HUES64 (cell line): Measurements from ENCODE around the gene KCTD13.
A peak's percentile ranks its signal among the peaks of the same experiment; 100 is the strongest.
"Not testable (repeated sequence)": the region's sequence is repeated elsewhere in the genome, so short reads cannot be mapped to it uniquely, and the experiment has no call there.

Source experiments
- H3K27ac ChIP-seq: 2 replicates; pipeline ENCODE4 v1.7.0; 2013; ENCODE audit warnings: low read depth, low read length, inconsistent platforms
- H3K27me3 ChIP-seq: 2 replicates; pipeline ENCODE4 v1.6.1; 2013; ENCODE audit warnings: mild to moderate bottlenecking, low read length; ENCODE audit not compliant: insufficient read depth
- H3K36me3 ChIP-seq: 2 replicates; pipeline ENCODE4 v1.6.1; 2013; ENCODE audit warnings: mild to moderate bottlenecking, low read length; ENCODE audit not compliant: insufficient read depth
- H3K4me1 ChIP-seq: 2 replicates; pipeline ENCODE4 v1.6.1; 2013; ENCODE audit warnings: mild to moderate bottlenecking, low read length, moderate library complexity; ENCODE audit not compliant: insufficient read depth
- H3K4me3 ChIP-seq: 2 replicates; pipeline ENCODE4 v1.5.1; 2013; ENCODE audit warnings: mild to moderate bottlenecking, low read length, moderate library complexity
- H3K9ac ChIP-seq: 2 replicates; pipeline ENCODE4 v1.6.1; 2013; ENCODE audit warnings: mild to moderate bottlenecking, low read depth, low read length
- H3K9me3 ChIP-seq: 2 replicates; pipeline ENCODE4 v1.6.1; 2013; ENCODE audit warnings: low read depth, low read length; ENCODE audit not compliant: insufficient read depth
- WGBS: fragments of 150-250, 120-280 bp; methylation state at CpG from one replicate; pipeline ENCODE4 v1.1.7; 2013; ENCODE audit warnings: missing lambda C conversion rate; 5-methylcytosine and 5-hydroxymethylcytosine counted together

Gene KCTD13

GRCh38 chr16:29877266-29877961, 48.6 kb downstream of the KCTD13 start:
- Histone ChIP-seq H3K36me3 (peaks cover 5% of the 10 kb centered on the region), H3K9me3 (no peaks in the 10 kb centered on the region), H3K4me3 (peak overlapping the region; percentile 57), H3K4me1 (peaks cover 4% of the 10 kb centered on the region; the same call in 1 of the 2 replicates), H3K27ac (no peak overlapping the region), H3K27me3 (peaks cover 9% of the 10 kb centered on the region), H3K9ac (peak overlapping the region; percentile 46; the same call in 1 of the 2 replicates)
- 46% methylated on average over 28 of the region's 28 CpGs for WGBS

- peak overlapping the region; percentile 46; the same call in 1 of the 2 replicates for H3K9ac ChIP-seq
- H3K27me3 ChIP-seq = peaks cover 9% of the 10 kb centered on the region
- peaks cover 4% of the 10 kb centered on the region; the same call in 1 of the 2 replicates for H3K4me1 ChIP-seq
- H3K27ac ChIP-seq = no peak overlapping the region
- peak overlapping the region; percentile 57 for H3K4me3 ChIP-seq
- whole genome bisulfite sequencing = 48% methylated on average over 45 of the region's 45 CpGs
- H3K9me3 ChIP-seq = no peaks in the 10 kb centered on the region
- H3K36me3 ChIP-seq = peaks cover 11% of the 10 kb centered on the region
Measured at GRCh38 chr16:29876594-29877249, 49.3 kb downstream of the KCTD13 start.

GRCh38 chr16:29876217-29876593, 49.8 kb downstream of the KCTD13 start:
- Histone ChIP-seq H3K4me3 (peak overlapping the region; percentile 57), H3K4me1 (peaks cover 4% of the 10 kb centered on the region; the same call in 1 of the 2 replicates), H3K36me3 (peaks cover 14% of the 10 kb centered on the region), H3K9me3 (no peaks in the 10 kb centered on the region), H3K27me3 (peaks cover 9% of the 10 kb centered on the region), H3K9ac (no peak overlapping the region), H3K27ac (no peak overlapping the region)
- WGBS = 66% methylated on average over 18 of the region's 18 CpGs

- Histone ChIP-seq H3K4me3 (no peak overlapping the region), H3K27me3 (peaks cover 9% of the 10 kb centered on the region), H3K4me1 (peaks cover 4% of the 10 kb centered on the region; the same call in 1 of the 2 replicates), H3K27ac (no peak overlapping the region), H3K36me3 (peaks cover 14% of the 10 kb centered on the region), H3K9me3 (no peaks in the 10 kb centered on the region), H3K9ac (no peak overlapping the region)
- WGBS = 95% methylated on average over 6 of the region's 6 CpGs
Measured at GRCh38 chr16:29875206-29875605, 50.8 kb downstream of the KCTD13 start.

- 95% methylated on average over 26 of the region's 26 CpGs for WGBS
- H3K9ac ChIP-seq = no peak overlapping the region
- 0 out of 2 replicates have a peak, but pooled peaks cover 8% of the 10 kb centered on the region for H3K36me3 ChIP-seq
- H3K4me3 ChIP-seq = no peak overlapping the region
- no peak overlapping the region for H3K27ac ChIP-seq
- peaks cover 9% of the 10 kb centered on the region for H3K27me3 ChIP-seq
- peaks cover 4% of the 10 kb centered on the region; the same call in 1 of the 2 replicates for H3K4me1 ChIP-seq
- H3K9me3 ChIP-seq = no peaks in the 10 kb centered on the region
Measured at GRCh38 chr16:29873319-29873718, 52.7 kb downstream of the KCTD13 start.

GRCh38 chr16:29871822-29872546, 54.0 kb downstream of the KCTD13 start:
- H3K9me3 ChIP-seq = no peaks in the 10 kb centered on the region
- H3K27me3 ChIP-seq = peaks cover 7% of the 10 kb centered on the region
- no peak overlapping the region for H3K9ac ChIP-seq
- 95% methylated on average over 16 of the region's 16 CpGs for WGBS
- no peak overlapping the region for H3K27ac ChIP-seq
- H3K4me3 ChIP-seq = no peak overlapping the region
- no peaks in the 10 kb centered on the region for H3K4me1 ChIP-seq
- H3K36me3 ChIP-seq = 0 out of 2 replicates have a peak, but pooled peaks cover 8% of the 10 kb centered on the region

- not testable (repeated sequence) for H3K27ac ChIP-seq, H3K4me1 ChIP-seq, H3K36me3 ChIP-seq, H3K4me3 ChIP-seq, H3K9ac ChIP-seq, H3K27me3 ChIP-seq, H3K9me3 ChIP-seq
- 91% methylated on average over 8 of the region's 8 CpGs for WGBS
Measured at GRCh38 chr16:29869067-29869466, 57.0 kb downstream of the KCTD13 start.

GRCh38 chr16:29868396-29869009, 57.5 kb downstream of the KCTD13 start:
- Histone ChIP-seq H3K27me3 (no peaks in the 10 kb centered on the region), H3K4me1 (no peaks in the 10 kb centered on the region), H3K9me3 (no peaks in the 10 kb centered on the region), H3K9ac (no peak overlapping the region), H3K4me3 (no peak overlapping the region), H3K36me3 (0 out of 2 replicates have a peak, but pooled peaks cover 8% of the 10 kb centered on the region), H3K27ac (no peak overlapping the region)
- WGBS = 89% methylated on average over 8 of the region's 8 CpGs

- WGBS = 92% methylated on average over 9 of the region's 9 CpGs
- H3K9me3 ChIP-seq = no peaks in the 10 kb centered on the region
- H3K36me3 ChIP-seq = peaks cover 14% of the 10 kb centered on the region
- H3K4me1 ChIP-seq = no peaks in the 10 kb centered on the region
- no peaks in the 10 kb centered on the region for H3K27me3 ChIP-seq
- H3K27ac ChIP-seq = no peak overlapping the region
- no peak overlapping the region for H3K4me3 ChIP-seq
- H3K9ac ChIP-seq = no peak overlapping the region
Measured at GRCh38 chr16:29864205-29864604, 61.8 kb downstream of the KCTD13 start.

GRCh38 chr16:29863669-29863984, 62.4 kb downstream of the KCTD13 start:
- peak overlapping the region; percentile 97 for H3K4me3 ChIP-seq
- no peak overlapping the region for H3K27ac ChIP-seq
- no peak overlapping the region for H3K9ac ChIP-seq

More at GRCh38 chr16:29863669-29863984, 62.4 kb downstream of the KCTD13 start:
- no peaks in the 10 kb centered on the region for H3K4me1 ChIP-seq
- 37% methylated on average over 16 of the region's 16 CpGs for WGBS
- H3K36me3 ChIP-seq = peaks cover 17% of the 10 kb centered on the region
- no peaks in the 10 kb centered on the region for H3K9me3 ChIP-seq
- H3K27me3 ChIP-seq = no peaks in the 10 kb centered on the region
